H9 (cell line): ENCODE data around the gene AQP9. TPM values are rescaled to one million over a fixed set of nuclear protein-coding genes. Genes with fewer than 3 reads are reported as not detected.

Experiments used
- DNase-seq: peaks from one replicate; pipeline ENCODE4 v3.0.0-alpha.2; 2017
- H2AFZ ChIP-seq: one replicate; pipeline ENCODE4 v1.6.1; 2013; ENCODE audit warnings: mild to moderate bottlenecking, low read length, control low read depth, moderate library complexity
- H2AK5ac ChIP-seq: 2 replicates; pipeline ENCODE4 v1.6.1; 2013; ENCODE audit warnings: low read length, control low read depth, mixed read lengths; ENCODE audit not compliant: insufficient read length
- H2BK120ac ChIP-seq: one replicate; pipeline ENCODE4 v1.6.1; 2013; ENCODE audit warnings: low read depth, mild to moderate bottlenecking, low read length, control low read depth, inconsistent platforms; ENCODE audit not compliant: poor library complexity, severe bottlenecking
- H2BK12ac ChIP-seq: 2 replicates; pipeline ENCODE4 v1.6.1; 2013; ENCODE audit warnings: low read length, control low read depth, mixed read lengths, low read depth; ENCODE audit not compliant: insufficient read length
- H2BK15ac ChIP-seq: 2 replicates; pipeline ENCODE4 v1.6.1; 2013; ENCODE audit warnings: low read depth, low read length, control low read depth
- H2BK20ac ChIP-seq: one replicate; pipeline ENCODE4 v1.6.1; 2013; ENCODE audit warnings: low read depth, mild to moderate bottlenecking, low read length, control low read depth, inconsistent platforms; ENCODE audit not compliant: poor library complexity, severe bottlenecking
- H2BK5ac ChIP-seq: 2 replicates; pipeline ENCODE4 v1.6.1; 2013; ENCODE audit warnings: low read length, control low read depth, mixed read lengths; ENCODE audit not compliant: insufficient read length
- H3K14ac ChIP-seq: 2 replicates; pipeline ENCODE4 v1.6.1; 2013; ENCODE audit warnings: low read length, control low read depth; ENCODE audit not compliant: insufficient read depth
- H3K18ac ChIP-seq: 2 replicates; pipeline ENCODE4 v1.6.1; 2013; ENCODE audit warnings: low read depth, mild to moderate bottlenecking, mixed read lengths, low read length, control low read depth; ENCODE audit not compliant: insufficient read length
- H3K23ac ChIP-seq: 2 replicates; pipeline ENCODE4 v1.6.1; 2013; ENCODE audit warnings: low read length, control low read depth, mixed read lengths, low read depth; ENCODE audit not compliant: insufficient read length
- H3K23me2 ChIP-seq: 2 replicates; pipeline ENCODE4 v1.6.1; 2013; ENCODE audit warnings: low read depth, mild to moderate bottlenecking, mixed read lengths, low read length, control low read depth; ENCODE audit not compliant: insufficient read length, poor library complexity, severe bottlenecking
- H3K27ac ChIP-seq: 2 replicates; pipeline ENCODE4 v1.5.1; 2013; ENCODE audit warnings: low read length, control low read depth, mixed read lengths, low read depth; ENCODE audit not compliant: insufficient read length
- H3K27me3 ChIP-seq: 2 replicates; pipeline ENCODE4 v1.6.1; 2013; ENCODE audit warnings: low read length, control low read depth, inconsistent platforms; ENCODE audit not compliant: insufficient read depth
- H3K4ac ChIP-seq: 2 replicates; pipeline ENCODE4 v1.6.1; 2013; ENCODE audit warnings: low read depth, mild to moderate bottlenecking, control low read depth, inconsistent platforms, low read length, moderate library complexity
- H3K4me1 ChIP-seq: 2 replicates; pipeline ENCODE4 v1.6.1; 2013; ENCODE audit warnings: low read length, control low read depth, inconsistent platforms; ENCODE audit not compliant: insufficient read depth
- H3K4me2 ChIP-seq: 2 replicates; pipeline ENCODE4 v1.6.1; 2013; ENCODE audit warnings: low read length, control low read depth, mixed read lengths; ENCODE audit not compliant: insufficient read length, insufficient read depth
- H3K56ac ChIP-seq: 2 replicates; pipeline ENCODE4 v1.6.1; 2013; ENCODE audit warnings: low read depth, mild to moderate bottlenecking, mixed read lengths, low read length, control low read depth; ENCODE audit not compliant: insufficient read length
- H3K79me1 ChIP-seq: 2 replicates; pipeline ENCODE4 v1.6.1; 2013; ENCODE audit warnings: low read depth, mild to moderate bottlenecking, moderate library complexity, low read length, control low read depth, inconsistent platforms; ENCODE audit not compliant: insufficient read depth, poor library complexity, severe bottlenecking
- H3K79me2 ChIP-seq: 2 replicates; pipeline ENCODE4 v1.6.1; 2013; ENCODE audit warnings: low read length, control low read depth, inconsistent platforms; ENCODE audit not compliant: insufficient read depth
- H3K9ac ChIP-seq: 2 replicates; pipeline ENCODE4 v1.6.1; 2013; ENCODE audit warnings: low read length, control low read depth, mixed read lengths; ENCODE audit not compliant: insufficient read length; ENCODE audit errors: extremely low read depth
- H3K9me3 ChIP-seq: one replicate; pipeline ENCODE4 v1.6.1; 2013; ENCODE audit warnings: low read depth, low read length, inconsistent platforms; ENCODE audit not compliant: control insufficient read depth
- H3T11ph ChIP-seq: one replicate; pipeline ENCODE4 v1.6.1; 2013; ENCODE audit warnings: mild to moderate bottlenecking, low read length, control low read depth, inconsistent platforms
- H4K20me1 ChIP-seq: one replicate; pipeline ENCODE4 v1.6.1; 2013; ENCODE audit not compliant: control insufficient read depth, insufficient read length, insufficient read depth
- H4K5ac ChIP-seq: 2 replicates; pipeline ENCODE4 v1.6.1; 2013; ENCODE audit warnings: low read depth, mild to moderate bottlenecking, mixed read lengths, low read length, control low read depth; ENCODE audit not compliant: insufficient read length
- H4K8ac ChIP-seq: replicated peaks from 2 replicates; pipeline ENCODE4 v1.6.1; 2013; ENCODE audit warnings: low read length, control low read depth, mixed read lengths, low read depth; ENCODE audit not compliant: insufficient read length
- H4K91ac ChIP-seq: 2 replicates; pipeline ENCODE4 v1.6.1; 2013; ENCODE audit warnings: low read depth, mild to moderate bottlenecking, moderate library complexity, mixed read lengths, low read length, control low read depth; ENCODE audit not compliant: insufficient read length
- H3K27ac Mint-ChIP-seq, 3 experiments: 2 replicates in 2 of 3; 3 replicates in 1 of 3; pipeline ENCODE4 v1.8.0; 2020 to 2021; ENCODE audit warnings: mixed read lengths in 3 of 3, mild to moderate bottlenecking in 1 of 3, moderate library complexity in 1 of 3
- H3K27me3 Mint-ChIP-seq: 2 replicates; pipeline ENCODE4 v1.8.0; 2021; ENCODE audit warnings: low read depth, mild to moderate bottlenecking, moderate library complexity, mixed read lengths
- H3K36me3 Mint-ChIP-seq, 3 experiments: 2 replicates in 2 of 3; 3 replicates in 1 of 3; pipeline ENCODE4 v1.8.0; 2020 to 2021; ENCODE audit warnings: low read depth in 3 of 3, mixed read lengths in 3 of 3; ENCODE audit not compliant: insufficient read depth in 1 of 3
- H3K4me1 Mint-ChIP-seq, 2 experiments: 2 replicates each; pipeline ENCODE4 v1.8.0; 2020; ENCODE audit warnings: mixed read lengths in 2 of 2
- H3K4me3 Mint-ChIP-seq, 2 experiments: 2 replicates in 1 of 2; 3 replicates in 1 of 2; pipeline ENCODE4 v1.8.0; 2020 to 2021; ENCODE audit warnings: mild to moderate bottlenecking in 2 of 2, mixed read lengths in 2 of 2, moderate library complexity in 1 of 2
- H3K9me3 Mint-ChIP-seq, 2 experiments: 2 replicates in 1 of 2; 3 replicates in 1 of 2; pipeline ENCODE4 v1.8.0; 2020; ENCODE audit warnings: mild to moderate bottlenecking in 2 of 2, mixed read lengths in 2 of 2, moderate library complexity in 1 of 2
- CTCF ChIP-seq: fragments of 200-600 bp; sonication (generic); conservative IDR thresholded peaks from 3 replicates; pipeline ENCODE4 v1.8.0; 2021; ENCODE audit warnings: antibody characterized with exemption, mild to moderate bottlenecking
- WGBS: extraction: QIAGEN DNeasy Blood & Tissue Kit; methylation state at CpG from one replicate; pipeline ENCODE4 v1.1.7; 2013; ENCODE audit warnings: missing lambda C conversion rate, low lambda C conversion rate, mixed read lengths; ENCODE audit not compliant: insufficient read length; ENCODE audit errors: extremely low coverage; 5-methylcytosine and 5-hydroxymethylcytosine counted together
- total RNA-seq: library from RNA; stranded (reverse); gene quantifications from 2 replicates; pipeline ENCODE4 v1.2.1, GENCODE V29; 2021

The AQP9 gene
- total RNA-seq, 1 experiment from 2014 or later = not detected

- Histone ChIP-seq H2AFZ (no peak overlapping the region), H3K23me2 (no peaks in the 10 kb centered on the region), H2BK20ac (no peak overlapping the region), H2BK120ac (no peak overlapping the region), H3K79me1 (no peaks in the 10 kb centered on the region), H2BK12ac (no peak overlapping the region), H3K9me3 (no peaks in the 10 kb centered on the region), H2BK15ac (no peak overlapping the region), H3K27me3 (no peaks in the 10 kb centered on the region), H4K20me1 (no peaks in the 10 kb centered on the region), H3K14ac (no peak overlapping the region), H3K56ac (no peak overlapping the region), H3K18ac (no peak overlapping the region), H4K5ac (no peak overlapping the region), H3K79me2 (no peaks in the 10 kb centered on the region), H3K23ac (no peak overlapping the region), H3K4ac (no peak overlapping the region), H3K9ac (no peak overlapping the region), H2AK5ac (no peak overlapping the region), H4K91ac (no peak overlapping the region), H4K8ac (no peak overlapping the region), H3K27ac (no peak overlapping the region), H3K4me2 (no peak overlapping the region), H3T11ph (no peak overlapping the region), H2BK5ac (no peak overlapping the region), H3K4me1 (no peaks in the 10 kb centered on the region)
- peak; percentile 27; the same call in 1 of the 3 replicates for TF ChIP-seq CTCF
- Mint-ChIP-seq H3K9me3 (peaks cover 6 to 8% of the 10 kb centered on the region in 2 experiments; a peak in 3 of 5 replicates), H3K27me3 (no peaks in the 10 kb centered on the region; the same call in 1 of the 2 replicates), H3K4me3 (no peak overlapping the region), H3K36me3 (peaks cover 0 to 7% (median 5%) of the 10 kb centered on the region in 3 experiments; a peak in 3 of 7 replicates), H3K27ac (no peak overlapping the region), H3K4me1 (peaks cover 5 to 8% of the 10 kb centered on the region in 2 experiments)
- DNase-seq = no peak
- WGBS = no CpG with 5 or more reads among the region's 4 CpGs
Observed at GRCh38 chr15:58217460-58217859, 79.3 kb downstream of the AQP9 start.
